ENCODE results near the gene CEP350.

Gene CEP350

GRCh38 chr1:180028864-180029263 is 74.3 kb downstream of the CEP350 start:
- no peaks in the 10 kb centered on the region for H3K9me3 ChIP-seq (ENCODE audit: insufficient read depth, low read depth, low read length)
- no peaks in the 10 kb centered on the region for H3F3A ChIP-seq (ENCODE audit: low read depth)
- no peak overlapping the region for H2AFZ ChIP-seq (ENCODE audit: low read length)
- TF ChIP-seq CTCF (conservative IDR thresholded peaks at IDR 0.05; ENCODE audit: low read length): peak; percentile 43
- TF ChIP-seq EZH2phosphoT487 (IDR thresholded peaks at IDR 0.05; ENCODE audit: borderline replicate concordance): no peak
- H3K4me3 ChIP-seq (ENCODE audit: low read length, poor library complexity, severe bottlenecking): no peak overlapping the region
- peaks cover 66% of the 10 kb centered on the region; the same call in 1 of the 2 replicates for H3K36me3 ChIP-seq (ENCODE audit: insufficient read depth, low read length)
- no peak overlapping the region for H3K4me2 ChIP-seq (ENCODE audit: low read depth, low read length, poor library complexity, severe bottlenecking)
- no peaks in the 10 kb centered on the region for H3K27me3 ChIP-seq (ENCODE audit: insufficient read depth, low read length, poor library complexity, severe bottlenecking)
- H3K9ac ChIP-seq (ENCODE audit: low read depth, low read length, poor library complexity, severe bottlenecking): no peak overlapping the region
- no peaks in the 10 kb centered on the region for H4K20me1 ChIP-seq (ENCODE audit: insufficient read depth, low read length, poor library complexity, severe bottlenecking)
- no peaks in the 10 kb centered on the region for H3K79me2 ChIP-seq (ENCODE audit: insufficient read depth, low read length)
- no peaks in the 10 kb centered on the region for H3K9me2 ChIP-seq (replicated peaks; ENCODE audit: low read depth, low read length)
- H3K4me1 ChIP-seq (ENCODE audit: insufficient read depth, low read length, poor library complexity, severe bottlenecking): no peaks in the 10 kb centered on the region

GRCh38 chr1:180029524-180030135 is 75.0 kb downstream of the CEP350 start:
- Histone ChIP-seq H3K9me2 (replicated peaks; ENCODE audit: low read depth, low read length) (no peaks in the 10 kb centered on the region), H2AFZ (ENCODE audit: low read length) (no peak overlapping the region), H4K20me1 (ENCODE audit: insufficient read depth, low read length, poor library complexity, severe bottlenecking) (no peaks in the 10 kb centered on the region), H3F3A (ENCODE audit: low read depth) (no peaks in the 10 kb centered on the region), H3K4me2 (ENCODE audit: low read depth, low read length, poor library complexity, severe bottlenecking) (no peak overlapping the region), H3K4me3 (ENCODE audit: low read length, poor library complexity, severe bottlenecking) (no peak overlapping the region), H3K4me1 (ENCODE audit: insufficient read depth, low read length, poor library complexity, severe bottlenecking) (no peaks in the 10 kb centered on the region), H3K9me3 (ENCODE audit: insufficient read depth, low read depth, low read length) (no peaks in the 10 kb centered on the region), H3K79me2 (ENCODE audit: insufficient read depth, low read length) (no peaks in the 10 kb centered on the region), H3K36me3 (ENCODE audit: insufficient read depth, low read length) (peaks cover 68% of the 10 kb centered on the region; the same call in 1 of the 2 replicates), H3K9ac (ENCODE audit: low read depth, low read length, poor library complexity, severe bottlenecking) (no peak overlapping the region), H3K27me3 (ENCODE audit: insufficient read depth, low read length, poor library complexity, severe bottlenecking) (no peaks in the 10 kb centered on the region)
- TF ChIP-seq CTCF (conservative IDR thresholded peaks at IDR 0.05; ENCODE audit: low read length) (no peak), EZH2phosphoT487 (IDR thresholded peaks at IDR 0.05; ENCODE audit: borderline replicate concordance) (no peak)

- no peak overlapping the region for H2AFZ ChIP-seq (ENCODE audit: low read length)
- H3K4me1 ChIP-seq (ENCODE audit: insufficient read depth, low read length, poor library complexity, severe bottlenecking): no peaks in the 10 kb centered on the region
- H3K9me3 ChIP-seq (ENCODE audit: insufficient read depth, low read depth, low read length): no peaks in the 10 kb centered on the region
- H4K20me1 ChIP-seq (ENCODE audit: insufficient read depth, low read length, poor library complexity, severe bottlenecking): no peaks in the 10 kb centered on the region
- no peaks in the 10 kb centered on the region for H3K27me3 ChIP-seq (ENCODE audit: insufficient read depth, low read length, poor library complexity, severe bottlenecking)
- no peak overlapping the region for H3K4me3 ChIP-seq (ENCODE audit: low read length, poor library complexity, severe bottlenecking)
- H3K79me2 ChIP-seq (ENCODE audit: insufficient read depth, low read length): no peaks in the 10 kb centered on the region
- no peaks in the 10 kb centered on the region for H3F3A ChIP-seq (ENCODE audit: low read depth)
- H3K9ac ChIP-seq (ENCODE audit: low read depth, low read length, poor library complexity, severe bottlenecking): no peak overlapping the region
- TF ChIP-seq EZH2phosphoT487 (IDR thresholded peaks at IDR 0.05; ENCODE audit: borderline replicate concordance) (no peak), CTCF (conservative IDR thresholded peaks at IDR 0.05; ENCODE audit: low read length) (no peak)
- no peaks in the 10 kb centered on the region for H3K9me2 ChIP-seq (replicated peaks; ENCODE audit: low read depth, low read length)
- H3K36me3 ChIP-seq (ENCODE audit: insufficient read depth, low read length): peaks cover 74% of the 10 kb centered on the region; the same call in 1 of the 2 replicates
- no peak overlapping the region for H3K4me2 ChIP-seq (ENCODE audit: low read depth, low read length, poor library complexity, severe bottlenecking)
Measured at GRCh38 chr1:180031664-180032063, 77.1 kb downstream of the CEP350 start.
